GM21381 (cell line): Measurements from ENCODE around the gene MCAM.

ENCODE experiments used
- ATAC-seq: cut with Tn5 transposase; IDR thresholded peaks from one replicate; pipeline ENCODE4 v1.9.1; 2021; ENCODE audit warnings: mild to moderate bottlenecking, moderate library complexity; ENCODE audit not compliant: unreplicated experiment

The MCAM gene

DNA sequence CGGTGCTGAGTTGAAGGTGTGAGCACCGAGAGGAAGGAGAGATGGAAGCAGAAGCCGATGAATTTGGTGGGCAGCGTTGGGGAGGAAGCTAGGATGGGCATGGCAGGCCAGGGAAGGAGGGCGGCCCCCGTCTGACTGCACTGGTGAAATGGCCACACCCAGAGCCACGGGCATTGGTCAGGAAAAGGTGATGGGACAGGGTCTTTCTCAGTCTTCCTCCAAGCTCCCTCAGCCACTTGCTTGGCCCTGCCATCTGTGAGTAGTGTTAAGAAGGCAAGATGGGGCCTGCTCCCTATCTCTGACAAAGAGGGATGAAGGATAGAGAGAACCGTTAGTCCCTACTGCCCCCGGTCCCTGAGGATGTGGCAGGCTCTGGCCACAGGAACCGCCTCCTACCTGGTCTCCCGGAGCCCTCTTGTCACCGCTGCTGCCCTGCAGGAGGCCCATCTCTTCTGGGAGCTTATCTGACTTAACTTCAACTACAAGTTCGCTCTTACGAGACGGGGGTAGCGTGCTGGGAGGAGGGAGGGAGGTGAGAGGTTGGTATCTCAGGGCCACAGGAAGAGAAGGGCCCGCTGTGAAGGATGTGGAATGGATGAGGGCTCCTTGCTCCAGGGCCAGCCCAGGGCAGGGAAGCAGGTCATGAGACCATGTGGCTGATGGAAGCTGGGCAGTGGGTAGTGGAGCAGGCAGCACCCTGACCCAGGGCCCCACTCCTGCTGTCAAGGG is 6.8 kb downstream of the MCAM start:
- no peak for ATAC-seq

DNA sequence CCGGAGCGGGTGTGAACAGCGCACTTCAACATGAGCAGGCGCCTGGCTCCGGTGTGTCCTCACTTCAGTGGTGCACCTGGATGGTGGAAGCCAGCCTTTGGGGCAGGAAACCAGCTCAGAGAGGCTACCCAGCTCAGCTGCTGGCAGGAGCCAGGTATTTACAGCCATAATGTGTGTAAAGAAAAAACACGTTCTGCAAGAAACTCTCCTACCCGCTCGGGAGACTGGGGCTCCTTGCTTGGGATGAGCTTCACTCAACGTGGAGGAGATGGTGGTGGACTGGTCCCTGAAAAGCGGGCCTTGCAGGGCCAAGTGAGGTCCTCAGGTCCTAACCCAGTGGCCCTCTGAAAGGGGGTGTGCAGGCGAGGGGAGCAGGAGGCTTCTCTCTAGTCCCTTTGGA is 7.5 kb downstream of the MCAM start:
- no peak for ATAC-seq

DNA sequence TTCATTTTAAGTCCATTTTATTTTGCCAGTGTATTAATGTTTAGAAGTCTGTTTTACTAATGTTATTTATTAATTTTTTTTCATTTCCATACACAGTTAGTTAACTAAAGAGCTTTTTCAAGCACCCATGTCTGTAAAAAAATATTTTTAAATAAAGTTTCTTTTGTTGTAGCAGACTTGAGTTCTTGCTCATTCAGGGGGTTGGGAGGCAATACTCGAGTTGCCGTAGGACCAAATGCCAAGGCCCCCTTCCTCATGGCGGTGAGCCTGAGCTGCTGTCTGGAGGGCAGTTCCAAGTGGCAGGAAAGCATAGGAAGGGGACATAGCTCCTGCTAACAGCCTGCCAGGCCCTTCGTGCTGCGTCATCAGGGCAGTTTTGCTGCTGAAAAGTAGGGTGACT is 9.0 kb downstream of the MCAM start:
- no peak for ATAC-seq

DNA sequence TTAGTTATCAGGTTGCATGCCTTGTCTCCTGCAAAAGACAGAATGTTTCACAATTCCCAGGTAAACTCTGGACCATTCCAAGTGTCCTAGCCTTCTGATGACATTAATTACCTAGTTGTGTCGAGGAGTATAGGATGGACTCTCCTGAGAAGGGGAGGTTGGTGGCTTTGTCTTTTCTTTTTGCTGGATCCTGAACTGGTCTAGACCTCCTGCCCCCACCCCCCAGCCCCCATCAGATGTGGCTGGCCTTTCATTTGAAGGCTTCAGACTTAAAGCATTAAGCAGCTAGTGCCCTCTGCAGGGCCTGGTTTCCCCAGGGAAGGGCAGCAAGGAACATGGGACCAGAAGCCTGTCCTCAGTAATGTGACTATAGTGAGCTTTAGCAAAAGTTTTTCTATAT is 9.7 kb downstream of the MCAM start:
- ATAC-seq = no peak

DNA sequence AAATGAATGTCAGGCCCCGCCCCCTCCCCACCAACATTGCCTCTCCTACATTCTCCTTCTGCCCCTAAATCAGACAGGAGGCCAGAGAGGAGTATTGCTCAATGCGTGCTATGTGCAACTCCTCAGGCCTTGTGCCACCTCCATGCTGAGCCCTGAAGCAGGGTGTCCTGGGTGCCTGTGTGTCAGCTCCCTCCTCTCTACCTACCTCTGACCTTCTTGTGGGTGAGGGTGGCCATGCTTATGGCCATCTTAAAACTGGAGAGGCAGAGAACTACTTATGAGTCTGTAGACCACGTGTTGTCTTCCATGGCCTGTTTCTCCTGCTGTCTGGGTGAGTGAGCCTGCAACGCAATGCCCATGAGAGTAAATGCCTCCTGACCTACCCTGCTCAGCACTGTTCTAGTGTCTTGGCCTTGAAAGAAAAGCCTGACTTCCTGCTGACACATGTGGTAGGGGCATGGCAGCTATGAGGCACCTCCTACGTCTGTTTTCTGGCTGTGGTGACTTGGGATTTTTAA is 10.5 kb downstream of the MCAM start:
- ATAC-seq = no peak

DNA sequence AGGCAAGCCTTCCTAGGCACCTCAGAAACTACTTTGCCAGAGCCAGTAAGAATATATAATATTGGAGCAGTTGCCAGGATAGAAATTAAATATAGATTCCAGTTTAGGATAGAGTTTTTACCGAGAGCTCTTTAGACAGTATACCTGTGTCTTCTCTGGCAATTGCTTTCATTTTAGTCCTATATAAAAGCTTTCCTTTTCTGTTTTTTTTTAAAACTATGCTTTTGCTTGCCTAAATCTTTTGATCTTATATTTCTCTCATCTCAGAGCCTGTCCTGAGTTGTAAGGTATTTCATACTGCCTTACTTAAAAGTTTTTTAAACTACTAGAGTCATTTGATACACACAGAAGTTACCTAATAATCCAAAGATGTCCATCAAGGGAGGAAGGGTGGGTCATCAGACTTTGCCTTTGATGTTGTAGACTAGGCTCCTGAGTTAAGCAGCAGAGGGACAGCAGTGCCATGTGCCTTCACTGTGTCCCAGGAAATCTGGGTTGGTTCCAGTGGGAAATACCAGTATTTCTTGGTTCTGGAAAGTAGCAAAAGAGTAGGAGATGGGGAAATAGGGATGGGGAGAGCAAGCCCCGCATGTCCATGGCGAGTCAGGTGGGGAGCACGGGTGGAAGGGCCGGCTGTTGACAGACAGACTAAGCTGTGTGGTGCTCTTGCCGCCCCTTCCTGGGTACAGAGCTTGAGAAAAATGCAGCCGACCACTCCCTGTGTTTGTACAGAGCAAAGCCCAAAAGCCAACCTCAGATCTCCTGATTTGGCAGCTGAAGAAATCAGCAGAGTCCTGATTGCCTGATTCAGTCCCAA is 11.2 kb downstream of the MCAM start:
- ATAC-seq = no peak

DNA sequence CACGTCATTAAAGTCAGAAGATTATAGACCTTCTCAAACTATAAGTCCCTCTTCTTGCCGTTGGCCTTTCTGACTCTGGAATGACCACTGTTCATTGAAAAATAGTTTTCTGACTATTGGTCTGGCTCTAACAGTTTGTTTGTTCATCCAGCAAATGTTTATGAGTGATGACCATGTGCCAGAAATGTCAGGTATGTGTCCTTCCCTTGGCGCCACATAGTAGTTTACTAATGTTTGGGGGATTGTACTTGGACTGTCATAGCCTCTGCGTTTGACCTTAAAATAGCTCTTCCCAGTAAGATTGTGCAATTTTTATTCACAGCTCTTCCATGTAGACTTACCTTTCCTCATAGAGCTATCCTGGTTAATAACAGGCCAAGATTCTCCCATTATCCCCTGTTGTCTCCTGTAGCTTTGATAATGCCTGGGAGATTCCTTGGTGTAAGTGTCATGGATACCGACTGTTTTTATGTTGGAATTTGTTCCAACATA is 13.7 kb downstream of the MCAM start:
- no peak for ATAC-seq

DNA sequence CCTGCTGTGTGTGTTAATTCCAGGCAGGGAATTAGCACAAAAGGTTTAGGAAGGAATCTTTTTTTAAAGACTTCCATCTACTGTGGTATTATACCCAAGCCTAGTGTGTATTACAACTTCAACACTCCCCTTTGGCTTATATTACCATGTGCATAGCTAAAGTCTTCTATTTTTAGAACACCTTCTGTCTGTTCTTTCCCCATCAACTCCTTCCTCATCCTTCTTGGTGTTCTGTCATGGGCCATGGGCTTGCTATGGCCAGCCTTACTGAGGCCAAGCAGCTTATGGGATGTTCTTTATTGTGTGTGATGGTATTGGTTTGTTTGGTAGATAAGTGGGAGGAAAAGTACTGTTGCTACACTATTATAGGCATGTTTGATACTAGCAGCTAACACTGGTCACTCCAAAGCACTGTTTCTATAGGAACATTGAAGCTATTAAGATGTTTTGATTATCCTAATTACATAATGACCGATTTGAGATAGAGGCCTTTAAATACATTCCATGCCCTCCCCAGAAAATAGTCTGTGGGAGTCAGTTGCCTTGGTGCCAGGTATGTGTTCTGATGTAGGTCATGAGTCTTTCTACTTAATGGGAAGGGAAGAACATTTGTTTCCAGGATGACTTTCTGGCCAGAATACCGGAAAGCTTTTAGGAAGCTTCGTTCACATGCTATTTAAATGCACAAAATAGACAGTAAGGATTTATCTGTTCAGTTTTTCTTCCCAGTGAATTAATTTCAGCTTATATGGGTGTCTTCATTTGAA is 16.5 kb downstream of the MCAM start:
- ATAC-seq = no peak

DNA sequence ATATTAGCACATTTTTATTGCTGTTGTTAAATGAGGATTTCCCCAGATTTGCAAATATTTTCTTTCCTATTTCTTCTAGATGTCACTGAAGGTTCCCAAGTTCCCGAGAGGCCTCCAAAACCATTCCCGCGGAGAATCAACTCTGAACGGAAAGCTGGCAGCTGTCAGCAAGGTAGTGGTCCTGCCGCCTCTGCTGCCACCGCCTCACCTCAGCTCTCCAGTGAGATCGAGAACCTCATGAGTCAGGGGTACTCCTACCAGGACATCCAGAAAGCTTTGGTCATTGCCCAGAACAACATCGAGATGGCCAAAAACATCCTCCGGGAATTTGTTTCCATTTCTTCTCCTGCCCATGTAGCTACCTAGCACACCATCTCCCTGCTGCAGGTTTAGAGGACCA is 17.5 kb downstream of the MCAM start:
- ATAC-seq = no peak

DNA sequence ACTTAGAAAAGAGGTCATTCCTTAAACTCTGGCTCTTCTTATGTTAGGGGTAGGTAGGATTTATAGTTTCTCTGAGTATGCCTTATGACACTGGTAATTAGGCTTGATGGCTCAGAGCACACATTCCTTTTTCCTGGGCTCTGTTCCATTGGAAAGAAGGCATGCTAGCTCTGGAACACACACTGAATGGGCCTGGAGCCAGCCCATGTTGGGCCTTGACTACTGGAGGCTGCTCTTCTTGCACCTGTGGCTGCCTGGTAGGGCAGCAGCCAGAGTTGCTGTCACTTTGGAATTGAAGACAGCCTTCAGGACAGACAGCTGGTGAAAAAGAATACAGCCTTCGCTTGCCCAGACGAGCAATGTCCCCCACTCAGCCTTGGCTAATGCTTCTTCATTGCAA is 18.2 kb downstream of the MCAM start:
- ATAC-seq = no peak

DNA sequence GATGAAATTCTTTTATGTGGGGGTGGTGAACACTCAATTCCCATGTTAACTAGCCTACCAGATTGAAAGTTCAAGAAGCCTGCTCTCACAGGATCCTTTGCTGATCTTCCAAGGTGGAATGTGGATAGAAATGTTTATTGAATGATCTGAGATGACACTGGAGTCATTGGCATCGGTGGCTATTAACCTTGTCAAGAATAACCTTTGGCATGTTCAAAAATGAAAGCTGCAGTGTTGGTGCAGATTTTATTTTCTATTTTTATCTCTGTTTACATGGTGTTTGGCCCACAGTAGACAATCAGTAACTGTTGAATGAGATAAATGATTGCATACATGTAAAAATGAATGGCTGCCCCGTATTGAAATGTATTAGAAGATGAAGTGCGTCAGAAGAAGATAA is 19.0 kb downstream of the MCAM start:
- no peak for ATAC-seq

DNA sequence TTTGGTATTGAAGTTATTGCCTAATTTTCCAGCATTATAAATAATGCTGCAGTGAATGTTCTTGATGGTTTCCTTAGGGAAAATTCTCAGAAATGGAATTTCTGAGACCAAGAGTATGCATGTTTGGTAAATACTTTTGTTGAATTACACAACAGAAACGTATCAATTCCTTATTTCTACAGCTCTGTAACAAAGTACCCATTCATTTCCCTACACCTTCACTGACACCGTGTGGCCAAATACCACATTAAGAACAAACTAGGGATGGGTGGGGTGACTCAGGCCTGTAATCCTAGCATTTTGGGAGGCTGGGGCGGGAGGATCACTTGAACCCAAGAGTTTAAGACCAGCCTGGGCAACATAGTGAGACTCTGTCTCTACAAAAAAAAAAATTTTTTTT is 21.8 kb downstream of the MCAM start:
- ATAC-seq = no peak

DNA sequence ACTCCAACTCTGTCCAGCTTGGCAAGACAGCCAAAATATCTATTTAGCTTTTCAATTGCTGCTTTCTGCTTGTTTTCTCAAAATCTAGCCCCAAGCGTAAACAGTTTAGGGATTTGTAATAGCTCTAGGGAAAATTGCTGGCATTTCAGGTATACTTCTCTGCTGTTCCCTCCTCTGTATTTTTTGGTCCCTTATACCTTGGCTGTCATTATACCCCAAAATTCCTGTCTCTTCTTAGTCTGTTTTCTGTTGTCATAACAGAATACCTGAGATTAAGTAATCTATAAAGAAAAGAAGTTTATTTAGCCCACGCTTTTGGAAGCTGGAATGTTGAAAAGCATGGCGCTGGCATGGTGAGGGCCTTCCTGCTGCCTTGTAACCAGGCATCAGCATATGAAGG is 23.5 kb downstream of the MCAM start:
- no peak for ATAC-seq

DNA sequence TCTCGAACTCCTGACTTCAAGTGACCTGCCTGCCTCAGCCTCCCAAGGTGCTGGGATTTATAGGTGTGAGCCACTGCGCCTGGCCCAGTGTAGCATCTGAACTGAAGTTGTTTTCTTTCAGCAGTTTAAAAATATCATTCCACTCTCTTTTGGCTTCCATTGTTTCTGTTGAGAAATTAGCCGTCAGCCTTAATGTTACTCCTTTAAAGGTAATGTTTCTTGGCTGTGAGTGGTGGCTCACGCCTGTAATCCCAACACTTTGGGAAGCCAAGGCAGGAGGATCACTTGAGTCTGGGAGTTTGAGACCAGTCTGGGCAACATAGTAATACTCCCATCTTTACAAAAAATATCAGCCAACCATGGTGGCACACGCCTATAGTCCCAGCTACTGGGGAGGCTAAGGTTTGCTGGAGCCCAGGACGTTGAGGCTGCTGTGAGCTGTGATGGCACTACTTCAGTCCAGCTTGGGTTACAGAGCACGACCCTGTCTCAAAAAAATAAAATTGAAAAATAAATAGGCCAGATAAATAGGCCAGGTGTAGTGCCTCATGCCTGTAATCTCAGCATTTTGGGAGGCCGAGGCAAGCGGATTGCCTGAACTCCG is 25.9 kb downstream of the MCAM start:
- no peak for ATAC-seq

DNA sequence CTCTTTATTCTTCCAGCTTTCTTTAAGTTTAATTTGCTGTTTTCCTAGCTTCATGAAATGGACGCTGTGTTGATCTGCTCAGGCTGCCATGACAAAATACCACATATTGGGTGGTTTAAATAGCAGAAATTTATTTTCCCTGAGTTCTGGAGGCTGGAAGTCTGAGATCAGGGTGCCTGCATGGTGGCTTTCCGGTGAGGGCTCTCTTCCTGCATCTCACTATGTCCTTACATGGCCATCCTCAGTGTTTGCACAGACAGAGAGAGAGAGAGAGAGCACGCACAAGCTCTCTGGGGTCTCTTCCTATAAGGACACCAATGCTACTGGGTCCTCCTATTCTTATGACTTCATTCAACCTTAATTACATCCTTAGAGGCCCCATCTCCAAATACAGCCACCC is 28.7 kb downstream of the MCAM start:
- no peak for ATAC-seq

DNA sequence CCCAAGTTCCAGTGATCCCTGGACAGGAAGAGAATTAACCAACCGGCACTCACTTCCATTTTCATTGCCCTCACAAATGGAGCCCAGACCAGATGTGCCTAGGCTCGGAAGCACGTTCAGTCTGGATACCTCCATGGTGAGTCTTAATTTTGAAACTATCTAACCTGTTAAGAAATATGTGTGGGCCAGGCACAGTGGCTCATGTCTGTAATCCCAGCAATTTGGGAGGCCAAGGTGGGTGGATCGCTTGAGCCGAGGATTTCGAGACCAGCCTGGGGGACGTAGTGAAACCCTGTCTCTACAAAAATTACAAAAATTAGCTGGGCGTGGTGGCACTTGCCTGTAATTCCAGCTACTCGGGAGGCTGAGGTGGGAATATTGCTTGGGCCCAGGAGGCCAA is 31.5 kb downstream of the MCAM start:
- no peak for ATAC-seq

DNA sequence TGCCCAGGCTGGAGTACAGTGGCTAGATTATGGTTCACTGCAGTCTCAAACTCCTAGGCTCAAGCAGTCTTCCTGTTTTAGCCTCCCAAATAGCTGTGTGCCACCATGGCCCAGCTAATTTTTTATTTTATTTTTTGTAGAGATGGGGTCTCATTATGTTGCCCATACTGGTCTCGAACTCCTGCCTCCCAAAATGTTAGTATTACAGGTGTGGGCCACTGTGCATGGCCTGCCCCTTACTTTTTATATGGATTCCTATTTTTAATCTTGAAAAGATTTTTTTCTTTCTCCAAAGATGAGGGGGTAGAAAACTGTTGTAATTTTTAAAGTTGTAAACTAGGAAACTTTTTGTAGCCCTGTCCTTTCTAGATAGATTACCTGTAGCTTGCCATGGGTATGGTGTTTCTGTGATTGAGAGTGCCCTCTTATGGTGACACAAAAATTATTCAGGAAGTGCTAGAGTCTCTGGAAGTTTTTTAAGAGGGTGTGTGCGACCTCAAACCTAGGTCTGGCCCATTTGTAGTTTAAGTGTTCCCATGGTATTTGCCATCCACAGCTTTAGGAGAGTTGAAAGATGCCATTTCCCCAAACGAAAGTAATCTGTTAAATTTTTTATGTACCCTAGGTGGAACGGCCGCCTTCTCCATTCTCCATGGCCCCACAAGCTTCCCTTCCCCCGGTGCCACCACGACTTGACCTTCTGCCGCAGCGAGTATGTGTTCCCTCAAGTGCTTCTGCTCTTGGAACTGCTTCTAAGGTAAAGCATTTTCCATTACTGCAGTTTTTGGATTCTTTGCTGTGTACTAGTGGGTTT is 32.4 kb downstream of the MCAM start:
- ATAC-seq = no peak

DNA sequence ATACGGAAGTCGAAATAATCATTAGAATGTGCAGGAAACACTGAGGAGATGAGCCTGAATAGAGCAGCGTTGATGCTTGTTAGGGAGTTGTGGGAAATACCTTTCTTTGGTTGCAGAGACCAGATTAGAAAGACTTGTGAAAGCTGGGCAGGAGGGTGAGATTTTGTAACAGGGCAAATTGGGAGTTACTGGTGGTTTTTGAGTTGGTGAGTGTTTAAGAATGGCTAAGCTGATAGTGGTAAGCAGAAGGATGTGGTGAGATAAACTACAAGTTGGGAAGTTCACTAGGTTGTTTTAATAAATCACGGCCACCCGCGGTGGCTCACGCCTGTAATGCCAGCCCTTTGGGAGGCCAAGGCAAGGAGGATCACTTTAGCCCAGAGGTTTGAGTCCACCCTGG is 34.4 kb downstream of the MCAM start:
- no peak for ATAC-seq

DNA sequence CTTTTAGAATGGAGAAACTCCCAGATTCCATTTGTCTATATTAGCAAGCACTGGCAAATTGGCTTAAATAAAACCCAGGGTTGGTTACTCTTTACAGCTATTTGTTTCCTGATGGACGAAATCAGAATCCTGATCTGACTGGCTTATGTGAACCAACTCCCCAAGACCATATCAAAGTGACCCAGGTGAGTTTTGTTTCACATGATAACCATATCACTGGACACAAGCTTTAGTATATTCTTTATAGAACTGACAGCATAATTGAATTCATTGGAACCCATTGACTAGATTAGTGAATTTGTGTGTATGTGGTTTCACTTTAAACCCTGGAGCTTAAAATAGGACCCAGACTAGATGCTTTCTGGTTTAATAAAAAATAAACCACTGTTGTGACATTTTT is 39.3 kb downstream of the MCAM start:
- no peak for ATAC-seq

DNA sequence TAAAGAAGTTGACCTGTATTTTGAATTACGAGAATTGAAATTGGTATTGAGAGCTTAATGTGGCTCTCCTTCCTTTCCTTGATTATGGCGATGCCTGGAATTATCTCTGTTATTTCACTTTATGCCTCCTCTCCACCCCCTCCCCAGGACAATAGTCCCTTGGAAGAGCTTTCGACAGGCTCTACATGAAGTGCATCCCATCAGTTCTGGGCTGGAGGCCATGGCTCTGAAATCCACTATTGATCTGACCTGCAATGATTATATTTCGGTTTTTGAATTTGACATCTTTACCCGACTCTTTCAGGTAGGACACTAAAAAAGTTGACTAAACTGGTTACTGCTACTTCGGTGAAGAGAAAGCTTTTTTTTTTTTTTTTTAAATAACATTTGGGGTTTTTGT is 43.2 kb downstream of the MCAM start:
- ATAC-seq = no peak
